Activated T-helper 1 cell treated with anti-CD3 and anti-CD28 coated beads, Interleukin-12 subunit alpha, Interleukin-12 subunit beta, Interleukin-2, Interleukin-4 antibody, amounts not matched to agents 30 ng/mL and 10 ng/mL and 1 ng/mL, durations not matched to agents 14 hours and 24 hours and 36 hours (primary cell): ENCODE results near the gene INSRR. TPM values are rescaled to one million over a fixed set of nuclear protein-coding genes. Genes with fewer than 3 reads are reported as not detected.

ENCODE experiments used
- DNase-seq: peaks from one replicate; pipeline ENCODE4 v3.0.0; 2021; ENCODE audit warnings: low spot score
- H3K27ac Mint-ChIP-seq: one replicate; pipeline ENCODE4 v1.8.0; 2021; ENCODE audit warnings: mild to moderate bottlenecking, mixed read lengths
- H3K27me3 Mint-ChIP-seq: one replicate; pipeline ENCODE4 v1.8.0; 2022; ENCODE audit warnings: mild to moderate bottlenecking, moderate library complexity, mixed read lengths; ENCODE audit not compliant: insufficient read depth
- H3K36me3 Mint-ChIP-seq: one replicate; pipeline ENCODE4 v1.8.0; 2021; ENCODE audit warnings: low read depth, mixed read lengths
- H3K4me1 Mint-ChIP-seq: one replicate; pipeline ENCODE4 v1.8.0; 2021; ENCODE audit warnings: low read depth, mixed read lengths
- H3K4me3 Mint-ChIP-seq: one replicate; pipeline ENCODE4 v1.8.0; 2021; ENCODE audit warnings: mild to moderate bottlenecking, moderate library complexity, mixed read lengths
- H3K9me3 Mint-ChIP-seq: one replicate; pipeline ENCODE4 v1.8.0; 2021; ENCODE audit warnings: mixed read lengths
- intact Hi-C: fragments of 100-400 bp; cut with micrococcal nuclease; formaldehyde crosslinking; loops from one replicate; pipeline ENCODE4 v1.15.1; 2024
- total RNA-seq: library from RNA; stranded (reverse); gene quantifications from 2 replicates; pipeline ENCODE4 v1.2.3, GENCODE V29; 2022

The INSRR gene
- total RNA-seq, 1 donor from 2014 or later: 0.65 TPM

DNA sequence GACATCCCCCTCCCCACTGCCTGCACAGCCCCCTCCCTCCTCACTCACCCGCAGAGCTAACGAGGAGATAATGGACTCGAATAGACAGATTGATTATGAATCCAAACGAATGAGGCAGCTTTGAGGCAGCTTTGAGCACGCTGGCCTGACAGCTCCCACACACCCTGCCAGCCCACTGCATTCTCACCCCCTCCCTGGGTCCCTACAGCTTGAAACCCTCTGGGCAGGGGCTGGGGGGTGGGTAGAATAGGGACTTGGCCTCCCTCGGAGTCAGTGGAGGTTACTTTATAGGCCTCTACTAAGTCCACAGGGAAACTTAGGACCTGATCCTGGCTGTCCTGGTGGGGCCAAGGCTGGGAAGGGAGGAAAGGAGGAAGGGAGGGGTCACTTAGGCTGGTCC, 3.7 kb upstream of the INSRR start:
- DNase-seq: no peak
- H3K4me3 Mint-ChIP-seq: peak overlapping the region; percentile 81
- peaks cover 77% of the 10 kb centered on the region for H3K4me1 Mint-ChIP-seq
- H3K36me3 Mint-ChIP-seq: peaks cover 12% of the 10 kb centered on the region
- intact Hi-C loops: loop anchor here (2.0 to 5.0 kb wide), 2 partner anchors 58 to 1655 kb away; partner anchors contain the start of genes LRRC71, MTX1 and THBS3
- H3K27ac Mint-ChIP-seq: peak overlapping the region; percentile 54
- H3K27me3 Mint-ChIP-seq: peaks cover 10% of the 10 kb centered on the region
- no peaks in the 10 kb centered on the region for H3K9me3 Mint-ChIP-seq

DNA sequence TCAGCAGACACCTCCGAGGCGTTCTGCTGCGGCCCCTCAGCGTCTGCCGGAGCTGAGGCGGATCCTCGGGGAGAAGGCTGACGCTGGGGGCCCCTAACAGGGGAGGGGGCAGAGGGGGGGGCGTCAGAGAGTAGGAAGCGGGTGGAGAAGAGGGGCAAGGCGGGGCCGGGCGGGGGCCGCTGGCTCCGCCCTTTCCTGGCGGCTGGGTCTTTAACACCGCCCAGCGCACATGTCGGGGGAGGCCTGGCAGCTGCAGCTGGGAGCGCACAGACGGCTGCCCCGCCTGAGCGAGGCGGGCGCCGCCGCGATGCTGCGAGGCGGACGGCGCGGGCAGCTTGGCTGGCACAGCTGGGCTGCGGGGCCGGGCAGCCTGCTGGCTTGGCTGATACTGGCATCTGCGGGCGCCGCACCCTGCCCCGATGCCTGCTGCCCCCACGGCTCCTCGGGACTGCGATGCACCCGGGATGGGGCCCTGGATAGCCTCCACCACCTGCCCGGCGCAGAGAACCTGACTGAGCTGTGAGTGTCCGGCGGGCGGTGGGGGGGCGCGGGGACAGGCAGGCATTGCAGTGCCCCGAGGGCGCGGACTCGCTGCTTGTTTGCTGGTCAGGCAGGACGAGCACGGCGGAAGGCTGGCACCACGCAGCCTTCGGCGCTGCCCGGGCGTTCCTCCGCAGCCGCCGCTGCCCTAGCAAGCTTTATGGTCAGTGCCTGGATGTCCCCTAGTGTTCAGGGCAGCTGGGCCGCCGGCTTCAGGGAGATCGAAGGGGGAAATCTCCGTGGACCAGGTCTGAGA, 1.9 kb upstream of the INSRR start, which contains the start of gene NTRK1:
TSS of gene NTRK1 (plus strand) at position 238 of the 796 bp plus-strand sequence. CDS start at position 308, 70 bp downstream.
- H3K4me1 Mint-ChIP-seq: peaks cover 62% of the 10 kb centered on the region
- H3K27ac Mint-ChIP-seq: peak within 1 kb of the TSS; percentile 80
- intact Hi-C loops: loop anchor here (1.0 to 5.0 kb wide), 8 partner anchors 13 to 1654 kb away; partner anchors contain the start of genes MTX1, PRCC, SH2D2A and THBS3
- H3K9me3 Mint-ChIP-seq: no peaks in the 10 kb centered on the region
- H3K36me3 Mint-ChIP-seq: peaks cover 12% of the 10 kb centered on the region
- DNase-seq: peak; percentile 64
- H3K4me3 Mint-ChIP-seq: peak within 1 kb of the TSS; percentile 88
- H3K27me3 Mint-ChIP-seq: peaks cover 15% of the 10 kb centered on the region

DNA sequence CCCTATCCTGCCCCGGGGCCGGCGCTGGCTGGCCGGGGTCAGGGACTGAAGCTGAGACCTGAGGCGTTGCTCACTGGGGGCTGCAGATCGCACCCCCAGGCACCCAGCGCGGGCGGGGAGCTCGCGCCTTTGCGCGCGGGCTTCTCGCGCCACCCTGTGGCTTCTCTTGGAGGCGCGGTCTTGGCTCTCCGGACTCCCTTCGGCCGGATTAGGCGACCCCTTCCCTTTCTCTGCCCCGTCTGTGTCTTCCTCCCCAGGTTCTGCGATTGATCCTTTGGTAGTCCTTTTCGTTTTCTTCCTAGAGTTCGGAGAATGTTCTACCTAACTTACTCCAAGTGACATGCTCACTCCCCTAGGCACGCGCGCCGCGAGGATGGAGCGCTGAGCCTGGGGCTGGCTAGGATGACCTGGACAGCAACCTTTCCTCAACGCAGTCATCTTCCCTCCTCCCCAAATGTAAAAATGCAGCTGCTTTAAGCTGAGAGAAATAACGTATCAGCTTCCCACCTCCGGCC, 1.3 kb upstream of the INSRR start:
- peaks cover 56% of the 10 kb centered on the region for H3K4me1 Mint-ChIP-seq
- DNase-seq: peak; percentile 53
- H3K27ac Mint-ChIP-seq: peak overlapping the region; percentile 80
- peak overlapping the region; percentile 88 for H3K4me3 Mint-ChIP-seq
- no peaks in the 10 kb centered on the region for H3K9me3 Mint-ChIP-seq
- peaks cover 10% of the 10 kb centered on the region for H3K36me3 Mint-ChIP-seq
- intact Hi-C loops: loop anchor here (1.0 to 5.0 kb wide), 8 partner anchors 12 to 1653 kb away; partner anchors contain the start of genes MTX1, PRCC, SH2D2A and THBS3
- peaks cover 15% of the 10 kb centered on the region for H3K27me3 Mint-ChIP-seq

DNA sequence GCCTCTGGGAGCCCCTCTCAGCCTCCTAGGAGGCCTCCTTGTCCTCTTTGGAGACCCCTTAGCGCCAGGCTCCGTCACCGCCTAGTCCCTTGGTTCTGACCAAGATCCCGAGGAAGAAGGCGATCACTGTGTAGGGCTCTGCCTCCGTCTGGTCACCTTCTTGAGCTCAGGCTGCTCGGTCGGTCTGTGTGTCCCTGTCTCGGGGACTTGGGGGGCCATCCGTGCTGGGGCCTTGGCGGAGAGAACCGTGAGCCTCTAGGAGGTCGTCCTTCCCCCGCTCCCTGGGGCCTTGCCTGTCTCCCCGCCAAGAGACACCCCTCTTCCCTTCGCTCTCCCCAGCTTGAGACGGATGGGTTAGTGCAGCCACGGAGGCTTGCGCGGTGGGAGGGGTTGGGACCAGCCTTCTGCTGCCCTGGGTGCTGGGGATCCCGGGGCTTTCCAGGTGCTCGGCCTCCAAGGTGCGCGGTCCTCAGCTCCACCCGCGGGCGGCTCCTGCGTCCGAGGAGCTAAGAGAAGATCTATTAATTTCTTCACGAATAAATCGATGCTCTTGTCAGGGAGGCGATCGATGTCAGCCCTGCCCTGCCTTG, 701 bp upstream of the INSRR start:
- Mint-ChIP-seq H3K27me3 (peaks cover 15% of the 10 kb centered on the region), H3K4me1 (peaks cover 50% of the 10 kb centered on the region), H3K36me3 (peaks cover 9% of the 10 kb centered on the region)

DNA sequence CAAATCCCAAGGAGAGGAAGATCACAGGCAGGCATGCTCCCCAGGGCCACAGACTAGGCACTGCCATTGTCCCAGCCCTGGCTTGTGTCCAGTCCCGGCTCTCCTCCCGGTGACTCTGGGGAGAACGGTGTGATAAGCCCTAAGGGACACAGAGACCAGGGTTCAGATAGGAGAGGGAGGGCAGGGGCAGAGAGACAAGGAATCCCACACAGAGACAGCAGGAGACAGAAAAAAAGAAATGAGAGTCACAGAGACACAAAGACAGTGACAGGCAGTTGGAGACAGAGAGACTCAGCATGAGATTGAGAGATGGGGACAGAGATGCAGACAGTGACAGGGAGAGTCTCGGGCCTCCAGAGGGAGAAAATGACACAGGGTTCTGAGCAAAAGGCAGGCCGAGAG, 361 bp downstream of the INSRR start:
- intact Hi-C loops: no loop called here
- peak overlapping the region; percentile 66 for H3K4me3 Mint-ChIP-seq
- peaks cover 18% of the 10 kb centered on the region for H3K27me3 Mint-ChIP-seq
- DNase-seq: no peak
- no peaks in the 10 kb centered on the region for H3K9me3 Mint-ChIP-seq
- no peak overlapping the region for H3K27ac Mint-ChIP-seq
- peaks cover 39% of the 10 kb centered on the region for H3K4me1 Mint-ChIP-seq
- H3K36me3 Mint-ChIP-seq: peaks cover 9% of the 10 kb centered on the region

More for the DNA sequence above, 701 bp upstream of the INSRR start:
- DNase-seq: no peak
- intact Hi-C loops: loop anchor here (1.0 to 5.0 kb wide), 9 partner anchors 11 to 1652 kb away; partner anchors contain the start of genes MTX1, PRCC, SH2D2A and THBS3
- Mint-ChIP-seq H3K9me3 (no peaks in the 10 kb centered on the region), H3K4me3 (peak overlapping the region; percentile 88), H3K27ac (no peak overlapping the region)

DNA sequence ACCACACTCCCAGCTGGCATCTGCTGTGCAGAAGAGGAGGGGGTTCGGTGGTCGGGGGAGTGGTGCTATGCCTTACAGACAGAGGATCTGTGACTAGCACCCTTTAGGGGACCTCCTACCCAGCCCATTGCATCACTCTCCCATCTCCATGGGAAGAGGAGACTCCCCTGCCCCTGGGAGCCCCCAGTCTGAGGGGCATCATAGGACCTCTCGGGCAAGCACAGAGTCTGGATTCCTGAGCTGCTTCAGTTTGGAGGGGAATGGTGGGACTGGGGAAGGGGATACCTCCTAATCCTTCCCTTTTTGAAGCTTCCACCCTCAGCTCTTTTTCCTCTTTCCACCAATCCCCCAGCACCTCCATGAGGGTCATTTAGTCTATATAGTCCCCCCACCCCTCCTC, 1.4 kb downstream of the INSRR start:
- intact Hi-C loops: no loop called here
- Mint-ChIP-seq H3K27ac (no peak overlapping the region), H3K4me1 (peaks cover 35% of the 10 kb centered on the region), H3K27me3 (peaks cover 18% of the 10 kb centered on the region), H3K4me3 (no peak overlapping the region), H3K36me3 (peaks cover 4% of the 10 kb centered on the region), H3K9me3 (no peaks in the 10 kb centered on the region)
- DNase-seq: no peak

DNA sequence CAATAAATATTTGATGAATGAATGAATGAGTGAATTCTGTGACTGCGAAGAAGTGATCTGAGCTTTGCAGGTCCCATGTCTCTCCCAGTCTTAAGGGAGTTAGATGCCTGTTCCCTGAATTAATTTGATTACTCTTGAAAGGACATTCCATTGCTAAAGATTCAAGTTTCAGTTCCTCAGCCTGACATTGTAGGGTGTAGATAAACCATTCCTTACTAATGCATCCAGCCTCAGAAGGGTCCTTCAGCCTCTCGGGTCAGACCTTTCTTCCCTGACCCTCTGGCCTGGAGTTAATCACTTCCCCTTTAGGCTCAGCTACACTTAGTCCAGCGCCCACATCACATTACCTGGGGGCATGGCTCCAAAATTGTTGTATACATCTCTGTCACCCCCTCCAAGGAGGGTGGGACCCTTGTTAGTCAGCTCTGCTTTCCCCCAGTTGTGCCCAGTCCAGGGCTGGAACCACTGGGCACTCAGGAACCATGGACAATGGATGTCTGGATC, 2.6 kb downstream of the INSRR start:
- peaks cover 24% of the 10 kb centered on the region for H3K4me1 Mint-ChIP-seq
- H3K4me3 Mint-ChIP-seq: no peak overlapping the region
- H3K27me3 Mint-ChIP-seq: peaks cover 18% of the 10 kb centered on the region
- H3K36me3 Mint-ChIP-seq: no peaks in the 10 kb centered on the region
- intact Hi-C loops: no loop called here
- H3K27ac Mint-ChIP-seq: no peak overlapping the region
- no peak for DNase-seq
- no peaks in the 10 kb centered on the region for H3K9me3 Mint-ChIP-seq

DNA sequence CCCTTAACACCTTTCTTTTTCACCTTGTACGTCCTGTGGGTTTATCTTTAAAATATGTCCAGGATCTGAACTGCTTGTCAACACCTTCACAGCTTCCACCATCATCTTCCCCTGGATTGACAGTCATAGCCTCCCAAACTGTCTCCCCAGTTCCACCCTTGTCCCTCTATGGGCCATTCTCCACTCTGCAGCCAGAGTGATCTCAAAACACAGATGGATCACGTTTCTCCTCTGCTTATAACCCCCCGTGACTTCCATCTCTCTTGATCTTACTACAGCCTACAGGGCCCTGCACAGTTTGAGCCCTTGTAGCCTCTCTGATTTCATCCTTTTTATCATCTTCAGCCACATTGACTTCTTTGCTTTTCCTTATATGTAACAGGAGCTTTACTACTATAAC, 4.3 kb downstream of the INSRR start:
- intact Hi-C loops: no loop called here
- no peaks in the 10 kb centered on the region for H3K9me3 Mint-ChIP-seq
- no peaks in the 10 kb centered on the region for H3K36me3 Mint-ChIP-seq
- peaks cover 15% of the 10 kb centered on the region for H3K4me1 Mint-ChIP-seq
- no peak for DNase-seq
- H3K27me3 Mint-ChIP-seq: peaks cover 20% of the 10 kb centered on the region
- no peak overlapping the region for H3K4me3 Mint-ChIP-seq
- H3K27ac Mint-ChIP-seq: no peak overlapping the region

DNA sequence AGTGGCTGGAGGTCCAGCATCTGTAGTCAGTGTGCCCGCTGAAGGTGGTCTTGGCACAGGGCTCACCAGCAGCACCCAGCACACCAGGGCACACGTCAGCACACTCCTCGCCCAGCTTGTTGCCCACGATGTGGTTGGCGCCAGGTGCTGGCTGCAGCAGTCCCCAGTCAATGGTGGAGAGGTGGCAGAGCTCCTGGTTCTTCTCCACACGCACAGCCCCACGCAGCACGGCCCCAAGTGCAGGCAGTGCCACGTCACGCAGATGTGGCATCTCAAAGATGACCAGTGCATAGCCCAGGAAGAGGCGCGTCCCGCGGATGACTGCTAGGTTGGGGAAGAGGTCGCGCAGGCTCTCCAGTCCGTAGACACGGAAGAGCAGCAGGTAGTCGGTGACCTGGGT, 5.2 kb downstream of the INSRR start:
- Mint-ChIP-seq H3K4me3 (no peak overlapping the region), H3K27me3 (peaks cover 20% of the 10 kb centered on the region), H3K9me3 (no peaks in the 10 kb centered on the region), H3K36me3 (no peaks in the 10 kb centered on the region), H3K4me1 (peaks cover 18% of the 10 kb centered on the region), H3K27ac (no peak overlapping the region)
- intact Hi-C loops: no loop called here
- DNase-seq: no peak

DNA sequence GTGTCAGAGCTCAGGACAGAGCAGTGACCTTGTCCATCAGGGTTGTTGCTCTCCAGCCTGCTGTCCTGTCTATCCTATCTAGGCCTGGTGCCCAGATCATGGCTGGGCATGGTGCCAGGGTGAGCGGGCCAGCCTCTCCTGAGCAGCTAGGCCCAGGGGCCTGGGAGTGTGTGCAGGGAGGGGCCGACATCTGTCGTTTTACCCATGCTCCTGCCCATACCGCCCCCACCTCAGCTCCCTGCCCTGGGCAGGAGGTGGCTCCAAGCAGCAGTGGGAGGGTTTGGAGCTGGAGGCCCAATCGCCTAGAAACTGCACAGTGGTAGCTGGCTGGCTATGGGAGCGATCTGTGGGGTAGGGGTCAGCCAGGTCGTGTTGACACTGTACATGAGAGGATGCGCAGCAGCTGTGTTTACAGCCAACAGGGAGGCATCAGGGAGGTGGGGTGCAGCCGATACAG, 6.5 kb downstream of the INSRR start:
- peaks cover 16% of the 10 kb centered on the region for H3K27me3 Mint-ChIP-seq
- DNase-seq: no peak
- H3K4me1 Mint-ChIP-seq: peaks cover 22% of the 10 kb centered on the region
- H3K36me3 Mint-ChIP-seq: no peaks in the 10 kb centered on the region
- intact Hi-C loops: no loop called here
- H3K27ac Mint-ChIP-seq: no peak overlapping the region
- H3K9me3 Mint-ChIP-seq: no peaks in the 10 kb centered on the region
- no peak overlapping the region for H3K4me3 Mint-ChIP-seq

DNA sequence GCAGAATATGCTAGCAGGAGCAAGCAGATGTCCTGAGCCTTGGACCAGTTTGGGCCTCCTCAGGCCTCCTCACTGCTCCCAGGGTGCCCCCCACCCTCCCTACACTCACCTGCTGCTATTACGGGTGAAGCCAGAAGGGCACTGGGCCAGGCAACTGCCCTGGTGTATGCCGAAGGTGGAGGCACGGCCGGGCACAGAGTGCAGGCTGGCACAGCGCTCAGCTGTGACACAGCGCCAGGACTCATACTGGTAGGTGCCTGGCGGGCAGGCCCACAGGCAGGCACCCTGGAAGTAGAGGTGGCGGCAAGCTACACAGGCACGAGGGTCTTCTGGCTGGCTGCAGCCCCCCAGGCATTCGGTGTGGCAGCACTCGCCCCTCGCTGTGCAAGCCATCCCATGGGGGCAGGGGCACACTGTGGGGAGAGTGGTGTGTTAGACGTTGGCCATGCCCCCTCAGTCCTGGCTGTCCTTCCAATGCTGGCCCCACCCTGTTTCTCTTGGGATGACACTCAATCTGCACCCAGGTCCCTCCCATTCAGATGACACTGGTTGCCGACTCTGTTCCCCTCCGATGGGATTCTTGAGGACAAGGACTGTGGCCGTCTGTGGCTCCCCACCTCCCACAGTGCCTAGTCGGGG, 7.0 kb downstream of the INSRR start:
- no peak for DNase-seq
- intact Hi-C loops: no loop called here
- Mint-ChIP-seq H3K4me1 (peaks cover 22% of the 10 kb centered on the region), H3K9me3 (no peaks in the 10 kb centered on the region), H3K27ac (no peak overlapping the region), H3K4me3 (no peak overlapping the region), H3K36me3 (no peaks in the 10 kb centered on the region), H3K27me3 (peaks cover 19% of the 10 kb centered on the region)

DNA sequence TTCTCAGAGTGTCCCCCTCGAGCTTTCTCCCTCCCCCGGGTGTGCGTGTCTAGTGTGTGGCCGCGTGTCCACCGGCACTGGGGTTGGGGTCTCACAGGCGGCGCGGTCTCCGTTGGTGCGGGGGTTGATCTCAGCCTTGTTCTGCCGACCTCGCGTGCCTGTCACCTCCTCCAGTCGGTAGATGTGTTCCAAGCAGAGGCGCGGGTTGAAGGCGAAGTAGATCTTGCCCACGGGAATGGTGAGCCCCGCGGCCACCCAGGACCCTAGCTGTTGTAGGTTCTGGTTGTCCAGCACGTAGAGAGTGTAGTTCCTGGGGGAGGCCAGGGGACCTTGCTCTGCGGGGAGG, 9.8 kb downstream of the INSRR start:
- no peak for DNase-seq
- Mint-ChIP-seq H3K36me3 (no peaks in the 10 kb centered on the region), H3K27me3 (peaks cover 37% of the 10 kb centered on the region), H3K4me1 (peaks cover 31% of the 10 kb centered on the region), H3K27ac (peak overlapping the region; percentile 65), H3K9me3 (no peaks in the 10 kb centered on the region), H3K4me3 (peak overlapping the region; percentile 17)
- intact Hi-C loops: loop anchor here (5.0 kb wide), 1 partner anchor 37 kb away; no protein-coding TSS in a partner anchor
